ENCODE data around the gene FAM13A. TPM values are rescaled to one million over a fixed set of nuclear protein-coding genes. Genes with fewer than 3 reads are reported as not detected.

FAM13A gene
- total and polyA plus RNA-seq, 11 donors: 3.7 to 30.4 (median 11.5) TPM

GRCh38 chr4:88881227-88881569 lies 175.8 kb downstream of the FAM13A start:
- Histone ChIP-seq H3K27ac (no peak overlapping the region), H3K27me3 (no peaks in the 10 kb centered on the region), H3K4me3 (no peak overlapping the region), H3K4me1 (peaks cover 0 to 3% (median 0%) of the 10 kb centered on the region in 12 donors), H3K9me3 (peaks cover 0 to 9% (median 0%) of the 10 kb centered on the region in 12 donors), H3K36me3 (no peaks in the 10 kb centered on the region)
- no peak for TF ChIP-seq POLR2A (IDR thresholded peaks at IDR 0.05)
- no peak for TF ChIP-seq CTCF (IDR thresholded peaks at IDR 0.05)
- peak in 1 of 4 donors; percentile 22 for ATAC-seq
- intact Hi-C loops (cut with DNase I): no loop called here
- no peak for DNase-seq
- WGBS, 4 donors: 61 to 79% (median 69%) methylated on average over 2 of the region's 2 CpGs

GRCh38 chr4:88880501-88881226 lies 176.3 kb downstream of the FAM13A start:
- 66 to 76% (median 73%) methylated on average over 7 to 11 of the region's 11 CpGs for WGBS, 4 donors
- no peak for TF ChIP-seq CTCF (IDR thresholded peaks at IDR 0.05)
- TF ChIP-seq POLR2A (IDR thresholded peaks at IDR 0.05): no peak
- no peaks in the 10 kb centered on the region for H3K27me3 ChIP-seq
- peaks cover 0 to 3% (median 0%) of the 10 kb centered on the region in 12 donors for H3K4me1 ChIP-seq
- H3K27ac ChIP-seq: no peak overlapping the region
- H3K9me3 ChIP-seq: peaks cover 0 to 13% (median 0%) of the 10 kb centered on the region in 12 donors
- H3K36me3 ChIP-seq: no peaks in the 10 kb centered on the region
- intact Hi-C loops (cut with DNase I): no loop called here
- DNase-seq (peak in 2 of 5 donors; percentile 6 to 29), ATAC-seq (peak in 1 of 4 donors; percentile 38)
- no peak overlapping the region for H3K4me3 ChIP-seq

GRCh38 chr4:88879991-88880390 lies 177.0 kb downstream of the FAM13A start:
- no peak for ATAC-seq
- Histone ChIP-seq H3K4me1 (peaks cover 0 to 3% (median 0%) of the 10 kb centered on the region in 12 donors), H3K9me3 (peaks cover 0 to 13% (median 0%) of the 10 kb centered on the region in 12 donors), H3K4me3 (no peak overlapping the region), H3K27ac (no peak overlapping the region), H3K36me3 (no peaks in the 10 kb centered on the region), H3K27me3 (no peaks in the 10 kb centered on the region)
- intact Hi-C loops (cut with DNase I): no loop called here
- 70 to 78% (median 72%) methylated on average over 4 of the region's 4 CpGs for WGBS, 4 donors
- no peak for TF ChIP-seq CTCF (IDR thresholded peaks at IDR 0.05)
- no peak for TF ChIP-seq POLR2A (IDR thresholded peaks at IDR 0.05)
- DNase-seq: no peak

GRCh38 chr4:88878642-88879041 lies 178.3 kb downstream of the FAM13A start:
- WGBS, 4 donors: 87 to 95% (median 90%) methylated on average over 1 of the region's 1 CpG
- H3K27me3 ChIP-seq: no peaks in the 10 kb centered on the region

More at GRCh38 chr4:88878642-88879041, 178.3 kb downstream of the FAM13A start:
- H3K4me1 ChIP-seq: peaks cover 0 to 3% (median 0%) of the 10 kb centered on the region in 12 donors
- DNase-seq (no peak), ATAC-seq (no peak)
- H3K27ac ChIP-seq: no peak overlapping the region
- intact Hi-C loops (cut with DNase I): no loop called here
- H3K9me3 ChIP-seq: peaks cover 0 to 13% (median 0%) of the 10 kb centered on the region in 12 donors
- no peaks in the 10 kb centered on the region for H3K36me3 ChIP-seq
- TF ChIP-seq CTCF (IDR thresholded peaks at IDR 0.05) (no peak), POLR2A (IDR thresholded peaks at IDR 0.05) (no peak)
- no peak overlapping the region for H3K4me3 ChIP-seq

All from heart left ventricle (tissue), 16 donors.